Heart left ventricle (tissue), 16 donors: ENCODE data around the gene MYO1H. TPM values are rescaled to one million over a fixed set of nuclear protein-coding genes. Genes with fewer than 3 reads are reported as not detected.
"Not testable (repeated sequence)": the region's sequence is repeated elsewhere in the genome, so short reads cannot be mapped to it uniquely, and the experiment has no call there.

Experiments used
- ATAC-seq, 4 donors: fragments of 200-7000 bp; cut with Tn5 transposase; one replicate each; pipeline ENCODE4 v1.9.1; 2020 to 2022; ENCODE audit warnings: moderate library complexity in 4 of 4, mild to moderate bottlenecking in 3 of 4, moderate number of reproducible peaks in 1 of 4
- DNase-seq, 5 donors: peaks; one replicate each; pipeline ENCODE4 v3.0.0-alpha.2; 2020
- H3K27ac ChIP-seq, 12 donors: fragments of 200-600 bp; sonication (generic) in 4 of 12; one replicate each; pipeline versions ENCODE4 v1.5.0 to v1.8.0; 2016 to 2022; ENCODE audit warnings: mild to moderate bottlenecking in 2 of 12
- H3K27me3 ChIP-seq, 9 donors: fragments of 200-600 bp; sonication (generic) in 2 of 9; one replicate each; pipeline versions ENCODE4 v1.5.1 to v1.8.0; 2016 to 2022; ENCODE audit warnings: mild to moderate bottlenecking in 3 of 9
- H3K36me3 ChIP-seq, 9 donors: fragments of 200-600 bp; sonication (generic) in 2 of 9; one replicate each; pipeline versions ENCODE4 v1.5.0 to v1.8.0; 2018 to 2022; ENCODE audit warnings: mild to moderate bottlenecking in 2 of 9
- H3K4me1 ChIP-seq, 12 donors: fragments of 200-600 bp; sonication (generic) in 4 of 12; one replicate each; pipeline versions ENCODE4 v1.5.0 to v1.8.0; 2016 to 2022; ENCODE audit warnings: mild to moderate bottlenecking in 3 of 12
- H3K4me3 ChIP-seq, 12 donors: fragments of 200-600 bp; sonication (generic) in 4 of 12; one replicate each; pipeline versions ENCODE4 v1.5.0 to v1.8.0; 2017 to 2022; ENCODE audit warnings: mild to moderate bottlenecking in 9 of 12, moderate library complexity in 4 of 12
- H3K9me3 ChIP-seq, 12 donors: fragments of 200-600 bp; sonication (generic) in 4 of 12; one replicate each; pipeline versions ENCODE4 v1.5.0 to v1.8.0; 2016 to 2022; ENCODE audit warnings: mild to moderate bottlenecking in 1 of 12
- POLR2A ChIP-seq, 2 donors: fragments of 450-650 bp; IDR thresholded peaks; one replicate each; pipeline ENCODE4 v1.6.1; 2017; ENCODE audit warnings: antibody characterized with exemption in 2 of 2, mild to moderate bottlenecking in 2 of 2, moderate library complexity in 2 of 2
- WGBS, 4 donors: extraction: QIAGEN DNeasy Blood & Tissue Kit in 2 of 4; methylation state at CpG; one replicate each; pipeline versions ENCODE4 v1.1.5 to v1.1.7; 2013 to 2018; 5-methylcytosine and 5-hydroxymethylcytosine counted together
- intact Hi-C, 10 donors: fragments of 100-400 bp; cut with DNase I; formaldehyde crosslinking; loops; one replicate each; pipeline versions ENCODE4 v1.11.1 to v1.14.2; 2022
- polyA plus RNA-seq, 2 donors: library from polyadenylated mRNA; stranded (reverse); fragments of 200-250 nt; gene quantifications; one replicate each; pipeline ENCODE4 v1.2.3, GENCODE V29; 2013
- total RNA-seq, 9 donors: library from RNA; depleted of rRNA in 2 of 9; stranded (reverse); fragments of >200 nt in 2 of 9; fragmentation: NEBNext Ultra II Directional in 3 of 9; extraction: Animal tissue kit (Norgen Biotek cat#: 25700) in 3 of 9; gene quantifications; one replicate each; pipeline versions ENCODE4 v1.1.0 to v1.2.4, GENCODE V29; 2016 to 2023
- TF ChIP-seq, protein P1 (sequence below), 12 donors: fragments of 200-600 bp; sonication (generic) in 4 of 12; IDR thresholded peaks; one replicate each; pipeline versions ENCODE4 v1.5.0 to v1.8.0; 2018 to 2022; ENCODE audit warnings: antibody characterized with exemption in 12 of 12, mild to moderate bottlenecking in 5 of 12
- donor health status: ischemic (EF 13 %, LVEDD 7.1; RV severe dilation, severe dysfunction).
- donor health status: healthy with polysubstance abuse.
- donor health status: DM: no; HTN: yes; CAD: no.
- donor health status: DM: no; HTN: no; CAD: no.
- donor health status: ischemic (EF 25% LVEDD 6.9; RV normal size, moderate dysfunction).
- donor health status: ischemic (EF 25% LVEDD 5.7; RV mildly dilated, moderate dysfunction).
- donor health status: healthy.
- donor health status: DM: yes; HTN: yes; CAD: no.
- donor health status: ischemic (EF 35%, LVEDD 5.7; RV mildly dilated, moderate dysfunction).
- donor health status: nonischemic (EF 11% LVEDD 7.7; RV severe dilation, severe dysfunction).
- donor health status: DM: yes; HTN: yes; CAD: no.
- donor health status: PGD.
- donor health status: ischemic (EF 29% LVEDD 5.4; RV normal size, mild dysfunction).
- donor health status: nonischemic (EF 23%, LVEDD 6.1; RV moderate dilation, normal function).

MYO1H gene
- total and polyA plus RNA-seq, 11 donors: 0.04 to 1.00 (median 0.22) TPM; not detected in 3

DNA sequence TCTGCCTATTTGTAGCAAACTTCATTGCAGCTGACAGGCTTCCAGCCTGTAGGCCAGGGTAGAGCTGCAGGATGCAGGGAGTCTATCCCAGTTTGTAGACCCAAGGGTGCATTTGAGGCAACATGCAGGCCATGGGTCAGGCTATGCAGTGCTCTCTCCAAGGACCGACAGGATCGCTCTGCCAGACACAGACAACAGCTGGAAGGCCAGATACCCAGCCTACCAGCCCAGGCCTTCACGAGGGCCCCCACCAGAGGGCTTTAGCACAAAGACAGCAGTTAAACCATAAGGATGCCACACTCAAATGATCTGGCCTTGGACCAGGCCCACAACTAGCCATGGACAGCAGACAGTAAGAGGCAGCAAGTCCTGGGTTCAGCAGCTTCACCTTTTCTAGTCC, 119.1 kb downstream of the MYO1H start:
- ATAC-seq (no peak), DNase-seq (no peak)
- H3K9me3 ChIP-seq: no peaks in the 10 kb centered on the region
- peak overlapping the region in 11 of 12 donors; percentile 59 to 100 (median 96) for H3K27ac ChIP-seq
- WGBS, 4 donors: 23 to 54% (median 47%) methylated on average over 2 to 3 of the region's 3 CpGs
- H3K27me3 ChIP-seq: no peaks in the 10 kb centered on the region
- intact Hi-C loops: no loop called here
- TF ChIP-seq POLR2A (IDR thresholded peaks at IDR 0.05): no peak
- TF ChIP-seq, protein P1, sequence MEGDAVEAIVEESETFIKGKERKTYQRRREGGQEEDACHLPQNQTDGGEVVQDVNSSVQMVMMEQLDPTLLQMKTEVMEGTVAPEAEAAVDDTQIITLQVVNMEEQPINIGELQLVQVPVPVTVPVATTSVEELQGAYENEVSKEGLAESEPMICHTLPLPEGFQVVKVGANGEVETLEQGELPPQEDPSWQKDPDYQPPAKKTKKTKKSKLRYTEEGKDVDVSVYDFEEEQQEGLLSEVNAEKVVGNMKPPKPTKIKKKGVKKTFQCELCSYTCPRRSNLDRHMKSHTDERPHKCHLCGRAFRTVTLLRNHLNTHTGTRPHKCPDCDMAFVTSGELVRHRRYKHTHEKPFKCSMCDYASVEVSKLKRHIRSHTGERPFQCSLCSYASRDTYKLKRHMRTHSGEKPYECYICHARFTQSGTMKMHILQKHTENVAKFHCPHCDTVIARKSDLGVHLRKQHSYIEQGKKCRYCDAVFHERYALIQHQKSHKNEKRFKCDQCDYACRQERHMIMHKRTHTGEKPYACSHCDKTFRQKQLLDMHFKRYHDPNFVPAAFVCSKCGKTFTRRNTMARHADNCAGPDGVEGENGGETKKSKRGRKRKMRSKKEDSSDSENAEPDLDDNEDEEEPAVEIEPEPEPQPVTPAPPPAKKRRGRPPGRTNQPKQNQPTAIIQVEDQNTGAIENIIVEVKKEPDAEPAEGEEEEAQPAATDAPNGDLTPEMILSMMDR (IDR thresholded peaks at IDR 0.05): no peak
- H3K4me1 ChIP-seq: peaks cover 48 to 92% (median 79%) of the 10 kb centered on the region in 12 donors
- H3K4me3 ChIP-seq: no peak overlapping the region
- peaks cover 0 to 67% (median 27%) of the 10 kb centered on the region in 9 donors for H3K36me3 ChIP-seq

DNA sequence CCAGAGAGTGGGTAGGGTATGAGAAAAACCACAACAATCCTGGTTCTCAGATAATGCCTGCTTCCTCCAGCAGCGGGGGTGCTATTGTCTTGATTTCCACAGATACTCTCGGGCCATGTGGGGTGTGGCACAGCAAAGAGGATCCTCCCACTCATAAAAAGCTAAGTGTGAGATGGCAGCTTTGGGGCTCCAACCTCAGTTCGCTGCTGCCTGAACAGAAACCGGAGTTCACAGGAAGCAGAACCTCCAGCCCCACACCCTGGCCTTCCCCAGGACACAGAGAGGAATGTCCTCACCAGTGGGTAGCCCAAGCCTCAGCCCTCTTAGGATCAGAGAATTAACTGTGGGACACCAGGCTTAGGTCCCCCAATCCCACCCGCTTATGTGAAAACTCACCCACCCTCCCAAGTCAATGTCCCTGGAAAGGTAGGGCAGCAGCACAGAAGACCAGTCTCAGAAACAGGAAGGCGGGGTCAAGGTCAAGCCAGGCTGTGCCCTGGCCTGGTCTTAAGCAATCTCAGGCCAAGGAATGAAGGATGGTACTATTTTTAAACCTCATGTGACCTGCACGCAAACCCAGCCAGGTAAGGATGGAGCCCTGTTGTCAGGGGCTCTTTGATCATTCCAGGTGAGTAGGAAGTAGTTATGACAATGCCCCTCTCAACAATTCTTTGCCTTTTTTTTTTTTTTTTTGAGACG, 120.4 kb downstream of the MYO1H start:
- ATAC-seq (peak in 2 of 4 donors; percentile 5), DNase-seq (no peak)
- Histone ChIP-seq H3K27ac (peak overlapping the region; percentile 6 to 100 (median 94)), H3K9me3 (no peaks in the 10 kb centered on the region), H3K4me1 (peaks cover 38 to 88% (median 71%) of the 10 kb centered on the region in 12 donors), H3K27me3 (no peaks in the 10 kb centered on the region), H3K36me3 (peaks cover 0 to 78% (median 32%) of the 10 kb centered on the region in 9 donors), H3K4me3 (no peak overlapping the region)
- TF ChIP-seq, protein P1 (IDR thresholded peaks at IDR 0.05): peak in 1 of 12 donors; percentile 6
- TF ChIP-seq POLR2A (IDR thresholded peaks at IDR 0.05): peak in 1 of 2 donors; percentile 19
- 59 to 64% (median 61%) methylated on average over 7 of the region's 8 CpGs for WGBS, 4 donors
- intact Hi-C loops: no loop called here

DNA sequence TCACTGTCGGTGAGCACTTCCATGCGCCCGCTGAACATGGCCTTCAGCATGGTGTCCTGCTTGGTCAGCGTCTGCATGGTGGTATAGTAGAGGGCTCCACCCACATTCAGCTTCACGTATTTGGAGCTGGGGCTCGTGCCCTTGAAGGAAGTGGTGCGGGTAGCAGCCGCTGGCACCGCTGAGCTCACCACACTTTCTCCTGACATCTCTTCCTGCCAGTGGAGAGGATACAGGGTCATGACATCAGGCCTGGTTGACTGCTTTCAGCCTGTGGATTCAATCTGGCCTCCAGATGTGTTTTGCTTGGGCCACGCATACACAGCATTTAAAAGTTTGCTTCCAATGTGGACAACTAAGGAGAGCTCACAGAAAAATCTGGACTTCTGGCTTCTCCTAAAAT, 121.8 kb downstream of the MYO1H start:
- DNase-seq: no peak
- intact Hi-C loops: no loop called here
- Histone ChIP-seq H3K27me3 (no peaks in the 10 kb centered on the region), H3K9me3 (no peaks in the 10 kb centered on the region), H3K36me3 (peaks cover 0 to 84% (median 36%) of the 10 kb centered on the region in 9 donors), H3K4me1 (peaks cover 27 to 89% (median 66%) of the 10 kb centered on the region in 12 donors), H3K27ac (peak overlapping the region in 1 of 12 donors; percentile 93), H3K4me3 (no peak overlapping the region)
- no peak for ATAC-seq
- WGBS, 4 donors: 84 to 92% (median 89%) methylated on average over 10 of the region's 10 CpGs
- no peak for TF ChIP-seq POLR2A (IDR thresholded peaks at IDR 0.05)
- TF ChIP-seq, protein P1 (IDR thresholded peaks at IDR 0.05): no peak

DNA sequence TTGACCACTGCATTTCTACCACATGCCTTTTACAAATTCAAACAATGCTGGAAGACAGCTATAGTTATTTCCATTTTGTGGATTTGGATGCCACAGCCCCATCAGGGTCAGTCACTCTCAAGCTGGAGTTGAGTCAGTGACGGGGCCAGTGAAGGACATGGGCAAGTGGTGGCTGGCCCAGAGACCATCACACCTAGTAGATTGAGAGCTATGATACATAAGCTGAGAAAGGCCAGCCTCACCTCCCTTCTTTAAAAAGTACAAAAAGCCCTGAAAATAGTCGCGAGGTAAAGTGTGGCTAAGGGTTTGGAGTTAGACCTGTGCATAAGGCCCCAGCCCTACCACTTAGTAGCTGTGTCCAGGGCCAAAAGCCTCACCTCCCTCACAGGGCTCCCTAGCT, 125.3 kb downstream of the MYO1H start:
- Histone ChIP-seq H3K9me3 (no peaks in the 10 kb centered on the region), H3K4me1 (peaks cover 11 to 76% (median 52%) of the 10 kb centered on the region in 12 donors), H3K27me3 (no peaks in the 10 kb centered on the region), H3K4me3 (no peak overlapping the region), H3K36me3 (peaks cover 0 to 55% (median 26%) of the 10 kb centered on the region in 9 donors), H3K27ac (peak overlapping the region in 3 of 12 donors; percentile 12 to 54 (median 35))
- ATAC-seq (no peak), DNase-seq (no peak)
- 88 to 93% (median 90%) methylated on average over 2 to 3 of the region's 3 CpGs for WGBS, 4 donors
- intact Hi-C loops: no loop called here
- no peak for TF ChIP-seq POLR2A (IDR thresholded peaks at IDR 0.05)
- TF ChIP-seq, protein P1 (IDR thresholded peaks at IDR 0.05): no peak

DNA sequence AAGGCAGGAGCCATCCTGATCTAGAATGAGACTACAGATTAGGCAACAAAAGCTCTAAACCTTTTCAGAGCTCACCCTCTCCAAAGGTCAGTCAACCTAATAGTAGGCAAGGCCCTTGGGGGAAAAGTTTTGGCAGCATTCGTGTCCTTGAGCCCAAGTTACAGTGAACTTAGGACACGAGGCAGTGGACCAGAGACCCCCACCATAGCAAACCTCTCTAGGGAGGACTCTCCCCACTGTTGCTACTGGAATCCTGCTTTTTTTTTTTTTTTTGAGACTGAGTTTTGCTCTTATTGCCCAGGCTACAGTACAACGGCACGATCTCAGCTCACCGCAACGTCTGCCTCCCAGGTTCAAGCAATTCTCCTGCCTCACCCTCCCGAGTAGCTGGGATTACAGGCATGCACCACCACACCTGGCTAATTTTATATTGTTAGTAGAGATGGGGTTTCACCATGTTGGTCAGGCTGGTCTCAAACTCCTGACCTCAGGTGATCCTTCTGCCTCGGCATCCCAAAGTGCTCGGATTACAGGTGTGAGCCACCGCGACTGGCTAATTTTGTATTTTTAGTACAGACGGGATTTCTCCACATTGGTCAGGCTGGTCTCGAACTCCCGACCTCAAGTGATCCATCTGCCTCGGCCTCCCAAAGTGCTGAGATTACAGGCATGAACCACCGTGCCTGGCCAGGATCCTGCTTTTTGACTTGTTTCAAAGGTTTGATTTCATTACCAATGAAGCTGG, 126.0 kb downstream of the MYO1H start:
- 85 to 90% (median 88%) methylated on average over 16 of the region's 16 CpGs for WGBS, 4 donors
- H3K27ac ChIP-seq: peak overlapping the region in 3 of 12 donors; percentile 12 to 54 (median 35)
- ATAC-seq, intact Hi-C loops, H3K27me3 ChIP-seq, H3K9me3 ChIP-seq, DNase-seq, H3K4me3 ChIP-seq: not testable (repeated sequence)
- peaks cover 8 to 76% (median 54%) of the 10 kb centered on the region in 12 donors for H3K4me1 ChIP-seq
- H3K36me3 ChIP-seq: peaks cover 0 to 49% (median 20%) of the 10 kb centered on the region in 9 donors
